Hematopoietic multipotent progenitor cell treated with erythropoietin and hydrocortisone succinate and interleukin-3 and kit ligand, for 8 days (in vitro differentiated cells): ENCODE results near the gene OR6S1.
"Not testable (repeated sequence)": the region's sequence is repeated elsewhere in the genome, so short reads cannot be mapped to it uniquely, and the experiment has no call there.

Experiments
- DNase-seq: peaks from one replicate; pipeline ENCODE4 v3.0.0-alpha.2; 2015

OR6S1 gene

GRCh38 chr14:20630340-20631022 is 11.0 kb downstream of the OR6S1 start:
- peak; percentile 80 for DNase-seq

DNA sequence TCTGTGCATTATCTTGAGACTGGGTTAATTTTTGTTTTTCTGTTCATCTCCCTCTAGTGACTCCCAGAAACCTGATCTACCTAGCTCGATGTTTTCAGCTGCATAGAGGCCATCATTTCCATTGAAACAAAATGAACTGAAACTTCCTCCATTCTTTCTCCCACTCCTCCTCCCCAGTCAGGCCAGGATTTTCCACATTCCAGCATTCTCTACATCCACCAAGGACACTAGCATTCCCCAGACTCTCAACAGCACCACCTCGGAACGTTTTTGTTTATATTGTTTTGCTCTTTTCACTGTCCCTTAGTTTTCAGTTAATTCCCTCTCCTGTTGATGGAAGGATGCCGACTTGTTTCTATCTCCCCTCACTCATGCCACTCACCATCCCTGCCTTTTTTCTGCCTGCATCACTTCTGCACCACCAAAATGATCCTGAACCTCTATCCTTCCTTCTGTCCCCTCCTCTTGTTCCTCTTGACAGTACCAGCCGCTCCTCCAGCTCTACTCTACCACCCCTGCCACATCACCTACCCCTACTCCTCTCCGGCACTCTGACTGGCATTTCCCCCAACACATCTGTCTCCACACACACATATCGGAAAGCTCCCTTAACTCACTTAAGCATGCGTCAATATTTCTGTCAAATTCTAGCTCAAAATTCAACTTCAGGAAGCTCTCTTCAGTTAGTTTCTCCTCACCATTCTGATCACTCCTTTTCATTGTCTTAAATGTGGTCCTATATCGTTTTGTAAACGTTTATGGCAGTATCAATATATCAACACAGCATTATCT is 13.2 kb downstream of the OR6S1 start:
- DNase-seq = no peak

- DNase-seq = no peak
These were observed 14.0 kb downstream of the OR6S1 start for GRCh38 chr14:20627346-20628027.

GRCh38 chr14:20626274-20626673 is 15.2 kb downstream of the OR6S1 start:
- no peak for DNase-seq

DNA sequence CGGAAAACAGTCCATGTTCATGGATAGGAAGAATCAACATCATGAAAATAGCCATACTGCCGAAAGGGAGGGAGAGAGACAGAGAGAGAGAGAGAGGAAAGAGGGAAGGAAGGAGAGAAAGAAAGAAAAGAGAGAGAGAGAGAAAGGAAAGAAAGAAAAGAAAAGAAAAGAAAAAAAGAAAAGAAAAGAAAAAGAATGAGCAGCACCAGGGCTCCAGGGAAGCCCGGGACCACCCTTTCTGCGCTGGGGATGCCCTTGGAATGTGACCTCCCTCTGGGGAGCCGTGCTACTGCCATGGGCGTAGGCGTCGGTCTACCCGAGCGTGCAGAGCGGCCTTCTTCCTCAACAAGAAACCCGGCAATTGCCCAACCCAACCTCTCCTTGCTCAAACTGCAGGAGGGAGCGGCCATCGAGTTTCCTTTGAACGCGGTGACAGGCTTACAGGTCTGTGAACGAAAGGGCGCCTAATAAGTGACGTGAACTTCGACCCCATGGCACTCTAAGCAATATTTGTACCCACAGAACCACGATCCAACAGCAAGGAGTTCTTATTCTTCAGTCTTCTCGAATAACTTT is 16.9 kb downstream of the OR6S1 start:
- peak; percentile 88 for DNase-seq

- DNase-seq = peak; percentile 51
These were observed 17.7 kb downstream of the OR6S1 start for GRCh38 chr14:20623798-20624197.

GRCh38 chr14:20622816-20623291 is 18.6 kb downstream of the OR6S1 start:
- DNase-seq = no peak

DNA sequence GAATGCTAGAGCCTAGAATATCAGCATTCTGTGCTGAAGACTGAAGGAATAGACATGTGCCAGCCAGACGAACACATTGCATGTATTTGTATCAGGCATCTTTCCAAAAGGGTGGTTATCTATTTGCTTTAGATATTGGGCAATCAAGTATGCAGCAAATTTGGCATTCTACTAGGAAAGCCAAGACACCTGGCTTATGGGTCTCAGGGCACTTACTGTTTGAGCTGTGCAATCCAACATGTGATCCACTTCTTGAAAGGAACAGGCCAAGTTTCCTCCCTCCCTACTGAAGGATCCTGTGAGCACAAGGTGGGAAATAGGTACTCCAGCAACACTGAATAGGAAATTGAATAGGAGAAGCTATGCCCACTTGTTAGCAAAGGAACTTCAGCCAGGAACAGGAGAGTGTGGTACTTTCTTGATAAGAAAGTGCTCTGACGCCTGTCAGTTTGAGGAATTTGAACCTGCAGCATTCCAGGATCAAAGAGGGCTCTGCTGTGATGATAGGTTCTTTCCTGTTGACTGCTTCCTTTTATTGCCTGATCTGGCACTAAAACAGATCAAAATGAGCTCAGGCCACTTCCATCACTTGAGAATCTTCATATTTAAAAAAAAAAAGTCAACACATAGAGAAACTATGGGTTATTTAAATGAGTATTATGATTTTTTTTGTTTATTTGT is 20.6 kb downstream of the OR6S1 start:
- no peak for DNase-seq

DNA sequence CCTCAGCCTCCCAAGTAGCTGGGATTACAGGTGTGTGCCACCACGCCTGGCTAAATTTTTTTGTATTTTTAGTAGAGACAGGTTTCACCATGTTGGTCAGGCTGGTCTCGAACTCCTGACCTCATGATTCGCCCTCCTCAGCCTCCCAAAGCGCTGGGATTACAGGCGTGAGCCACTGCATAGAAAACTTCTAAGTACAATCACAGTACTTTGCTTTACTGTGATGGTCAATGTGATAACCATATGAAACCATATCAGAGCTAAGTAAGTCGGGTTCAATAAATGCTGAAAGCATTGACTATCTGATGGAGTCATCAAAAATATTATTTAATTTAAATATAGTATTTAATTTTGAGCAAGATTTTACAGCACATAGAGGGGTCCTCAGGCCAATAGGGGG is 21.8 kb downstream of the OR6S1 start:
- not testable (repeated sequence) for DNase-seq

DNA sequence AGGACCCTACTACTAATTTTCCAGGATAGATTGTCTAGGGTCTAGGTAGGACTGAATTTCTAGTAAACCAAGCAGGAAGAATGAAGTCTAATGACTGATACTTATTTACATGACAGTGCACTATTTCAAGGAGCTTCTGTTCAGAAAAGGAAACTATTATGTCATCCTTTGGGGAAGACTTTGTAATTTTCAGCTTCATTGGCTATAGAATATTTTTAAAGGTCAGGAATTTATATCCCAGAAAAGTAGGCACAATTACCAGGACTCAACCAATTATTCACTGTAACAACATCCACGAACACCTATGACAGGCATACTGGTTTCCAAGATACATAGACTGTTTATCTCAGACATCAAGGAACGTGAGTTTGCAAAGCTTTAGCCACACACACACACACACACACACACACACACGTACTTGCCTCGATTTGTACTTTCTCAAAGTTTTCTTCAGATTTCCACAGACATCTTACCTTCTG is 23.2 kb downstream of the OR6S1 start:
- DNase-seq = no peak

DNA sequence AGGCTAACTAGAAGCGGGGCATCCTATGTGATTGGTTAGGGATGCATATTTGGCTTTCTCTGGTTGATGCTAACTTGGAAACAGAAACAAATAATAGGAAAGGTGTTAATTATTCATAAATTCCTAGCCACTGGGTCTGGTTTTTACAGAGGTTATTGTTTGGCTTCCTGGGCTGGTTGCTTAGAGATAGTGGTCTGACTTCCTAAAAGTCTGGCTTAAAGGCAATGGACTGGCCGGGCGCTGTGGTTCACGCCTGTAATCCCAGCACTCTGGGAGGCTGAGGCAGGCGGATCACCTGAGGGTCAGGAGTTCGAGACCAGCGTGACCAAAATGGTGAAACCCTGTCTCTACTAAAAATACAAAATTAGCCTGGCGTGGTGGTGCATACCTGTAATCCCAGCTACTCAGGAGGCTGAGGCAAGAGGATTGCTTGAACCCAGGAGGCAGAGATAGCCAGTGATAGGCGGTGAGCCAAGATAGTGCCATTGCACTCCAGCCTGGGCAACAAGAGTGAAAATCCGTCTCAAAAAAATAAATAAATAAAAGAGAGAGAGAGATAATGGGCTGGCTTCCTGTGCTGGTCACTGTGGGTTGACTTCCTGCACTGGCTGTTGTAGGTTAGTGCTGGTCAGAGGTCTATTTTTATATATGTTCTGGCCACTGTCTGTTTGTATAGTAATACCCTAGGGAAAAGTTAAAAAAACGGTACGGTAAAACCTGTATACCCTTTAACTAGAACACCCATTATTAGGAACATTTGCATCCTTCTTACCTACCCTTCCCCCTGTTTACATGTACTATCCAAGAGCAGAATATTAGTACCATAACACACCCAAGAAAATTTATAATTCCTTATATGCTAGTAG is 24.1 kb downstream of the OR6S1 start:
- no peak for DNase-seq

DNA sequence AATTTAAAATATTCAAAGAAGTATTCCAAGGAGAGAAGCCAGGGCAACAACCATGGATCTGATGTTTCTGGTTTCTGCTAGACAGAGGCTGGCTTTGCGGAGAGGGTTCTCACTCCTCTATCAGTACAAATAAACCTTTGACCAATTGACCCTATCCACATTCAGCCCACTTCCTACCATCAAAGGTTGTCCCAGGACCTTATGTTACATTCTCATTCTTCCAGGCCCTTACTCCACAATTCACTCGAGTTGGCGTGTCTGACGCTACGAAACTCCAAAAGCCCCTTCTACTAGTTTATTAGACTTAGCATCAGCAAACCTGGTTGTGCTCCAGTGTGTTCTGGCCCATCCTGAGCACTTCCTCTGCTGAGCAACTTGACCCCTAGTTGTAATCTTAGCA is 25.5 kb downstream of the OR6S1 start:
- DNase-seq = no peak

GRCh38 chr14:20614038-20614840 is 27.3 kb downstream of the OR6S1 start:
- no peak for DNase-seq

DNA sequence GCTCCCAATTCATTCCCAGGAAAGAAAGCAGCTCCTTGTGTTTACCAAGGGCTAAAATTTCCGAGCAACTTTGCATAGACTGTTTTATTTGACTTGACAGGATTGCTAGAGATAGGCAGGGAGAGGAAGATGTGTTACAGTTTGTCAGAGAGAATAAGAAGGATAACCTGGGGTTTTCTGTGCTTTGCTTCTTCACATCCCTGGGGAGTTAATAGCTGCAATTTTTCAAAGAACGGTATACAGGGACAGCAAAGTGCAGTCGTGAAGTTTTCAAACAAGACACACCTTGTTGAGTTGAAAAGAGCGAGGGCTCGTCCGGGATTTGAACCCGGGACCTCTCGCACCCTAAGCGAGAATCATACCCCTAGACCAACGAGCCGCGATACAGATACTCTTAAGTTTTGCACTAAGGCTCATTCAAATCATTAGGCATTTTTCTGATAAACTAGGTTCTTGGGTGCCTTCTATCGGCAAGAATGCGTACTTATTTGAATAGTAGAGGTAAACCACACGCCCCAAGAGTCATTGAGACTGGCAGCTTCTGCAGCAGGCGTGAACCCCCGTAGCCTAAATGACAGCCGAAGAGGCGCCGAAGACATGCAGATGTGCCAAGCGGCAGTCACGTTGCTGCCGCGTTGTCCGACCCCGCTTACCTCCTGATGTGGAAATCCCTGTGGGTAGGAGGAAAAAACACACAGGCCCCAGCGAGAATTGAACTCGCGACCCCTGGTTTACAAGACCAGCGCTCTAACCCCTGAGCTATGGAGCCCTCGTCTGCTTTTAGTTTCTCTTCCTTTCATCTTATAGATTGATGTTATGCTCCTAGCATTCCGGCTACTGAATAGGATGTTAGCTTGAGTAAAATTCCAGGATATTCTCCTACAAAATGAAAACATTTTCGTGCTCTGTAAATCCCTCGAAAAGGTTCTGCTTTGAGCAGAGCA is 28.1 kb downstream of the OR6S1 start:
- peak; percentile 98 for DNase-seq

GRCh38 chr14:20612403-20612802 is 29.1 kb downstream of the OR6S1 start:
- no peak for DNase-seq

DNA sequence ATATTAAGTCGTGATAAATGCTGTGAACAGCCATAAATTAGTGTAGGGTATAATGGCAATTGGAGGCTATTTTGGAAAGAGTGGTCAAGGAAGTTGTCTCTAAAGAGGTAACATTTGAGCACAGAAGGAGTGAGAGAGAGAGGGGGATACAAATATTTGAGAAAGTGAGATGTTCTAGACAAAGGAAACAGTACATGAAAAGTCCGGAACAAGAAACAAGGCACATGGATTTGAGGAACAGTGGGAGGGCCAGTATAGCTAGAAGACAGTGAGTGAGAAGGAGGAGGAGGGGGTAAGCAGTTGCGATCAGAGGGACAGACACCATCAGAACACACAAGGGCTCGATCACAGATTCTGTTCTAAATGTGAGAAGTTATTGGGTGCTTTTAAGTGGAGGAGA is 30.2 kb downstream of the OR6S1 start:
- no peak for DNase-seq

GRCh38 chr14:20610002-20610765 is 31.3 kb downstream of the OR6S1 start:
- peak; percentile 90 for DNase-seq

GRCh38 chr14:20609215-20610001 is 32.1 kb downstream of the OR6S1 start:
- DNase-seq = peak; percentile 96
